Rectal smooth muscle tissue (tissue), 1 donor: ENCODE results near the gene CFAP100.

Source experiments
- H3K27ac ChIP-seq: one replicate; pipeline ENCODE4 v1.7.0; 2013; ENCODE audit warnings: low read depth, low read length, inconsistent platforms
- H3K27me3 ChIP-seq: one replicate; pipeline ENCODE4 v1.7.0; 2013; ENCODE audit warnings: low read length; ENCODE audit not compliant: control insufficient read depth, insufficient read depth
- H3K36me3 ChIP-seq: one replicate; pipeline ENCODE4 v1.7.0; 2013; ENCODE audit warnings: low read length; ENCODE audit not compliant: control insufficient read depth, insufficient read depth
- H3K4me1 ChIP-seq: one replicate; pipeline ENCODE4 v1.7.0; 2013; ENCODE audit warnings: low read length; ENCODE audit not compliant: control insufficient read depth, insufficient read depth
- H3K4me3 ChIP-seq: one replicate; pipeline ENCODE4 v1.7.0; 2013; ENCODE audit warnings: low read length
- H3K9ac ChIP-seq: one replicate; pipeline ENCODE4 v1.7.0; 2013; ENCODE audit warnings: low read length

The CFAP100 gene

GRCh38 chr3:126459763-126460127 is 65.0 kb downstream of the CFAP100 start:
- Histone ChIP-seq H3K36me3 (peaks cover 49% of the 10 kb centered on the region), H3K4me1 (no peaks in the 10 kb centered on the region), H3K4me3 (no peak overlapping the region), H3K27ac (no peak overlapping the region), H3K27me3 (no peaks in the 10 kb centered on the region), H3K9ac (no peak overlapping the region)

GRCh38 chr3:126460381-126460780 is 65.7 kb downstream of the CFAP100 start:
- H3K27me3 ChIP-seq: no peaks in the 10 kb centered on the region
- H3K4me1 ChIP-seq: no peaks in the 10 kb centered on the region
- no peak overlapping the region for H3K9ac ChIP-seq
- H3K27ac ChIP-seq: no peak overlapping the region
- H3K4me3 ChIP-seq: no peak overlapping the region
- peaks cover 54% of the 10 kb centered on the region for H3K36me3 ChIP-seq

- Histone ChIP-seq H3K27ac (no peak overlapping the region), H3K9ac (no peak overlapping the region), H3K36me3 (peaks cover 60% of the 10 kb centered on the region)
These were observed 66.9 kb downstream of the CFAP100 start for GRCh38 chr3:126461450-126462070.

GRCh38 chr3:126463521-126463920 is 68.8 kb downstream of the CFAP100 start:
- H3K4me3 ChIP-seq: no peak overlapping the region
- H3K27me3 ChIP-seq: no peaks in the 10 kb centered on the region
- peaks cover 68% of the 10 kb centered on the region for H3K36me3 ChIP-seq
- H3K4me1 ChIP-seq: no peaks in the 10 kb centered on the region
- no peak overlapping the region for H3K27ac ChIP-seq
- no peak overlapping the region for H3K9ac ChIP-seq

More at GRCh38 chr3:126461450-126462070, 66.9 kb downstream of the CFAP100 start:
- no peaks in the 10 kb centered on the region for H3K4me1 ChIP-seq
- H3K27me3 ChIP-seq: no peaks in the 10 kb centered on the region
- no peak overlapping the region for H3K4me3 ChIP-seq

- no peak overlapping the region for H3K27ac ChIP-seq
- no peaks in the 10 kb centered on the region for H3K4me1 ChIP-seq
- no peaks in the 10 kb centered on the region for H3K27me3 ChIP-seq
- H3K4me3 ChIP-seq: no peak overlapping the region
- peaks cover 68% of the 10 kb centered on the region for H3K36me3 ChIP-seq
- H3K9ac ChIP-seq: no peak overlapping the region
These were observed 69.4 kb downstream of the CFAP100 start for GRCh38 chr3:126464093-126464492.

- H3K4me3 ChIP-seq: no peak overlapping the region
- no peaks in the 10 kb centered on the region for H3K4me1 ChIP-seq
- no peaks in the 10 kb centered on the region for H3K27me3 ChIP-seq
- no peak overlapping the region for H3K9ac ChIP-seq
- H3K36me3 ChIP-seq: peaks cover 70% of the 10 kb centered on the region
- no peak overlapping the region for H3K27ac ChIP-seq
These were observed 69.8 kb downstream of the CFAP100 start for GRCh38 chr3:126464494-126464893.

- Histone ChIP-seq H3K36me3 (peaks cover 70% of the 10 kb centered on the region), H3K4me1 (no peaks in the 10 kb centered on the region), H3K9ac (no peak overlapping the region), H3K27ac (no peak overlapping the region), H3K4me3 (no peak overlapping the region), H3K27me3 (no peaks in the 10 kb centered on the region)
These were observed 70.3 kb downstream of the CFAP100 start for GRCh38 chr3:126464997-126465396.

- Histone ChIP-seq H3K27ac (no peak overlapping the region), H3K9ac (no peak overlapping the region), H3K36me3 (peaks cover 71% of the 10 kb centered on the region), H3K4me1 (no peaks in the 10 kb centered on the region), H3K4me3 (no peak overlapping the region), H3K27me3 (no peaks in the 10 kb centered on the region)
These were observed 71.3 kb downstream of the CFAP100 start for GRCh38 chr3:126465928-126466544.

- Histone ChIP-seq H3K4me1 (peaks cover under 1% of the 10 kb centered on the region), H3K36me3 (peaks cover 65% of the 10 kb centered on the region), H3K27me3 (no peaks in the 10 kb centered on the region), H3K27ac (no peak overlapping the region), H3K4me3 (no peak overlapping the region), H3K9ac (no peak overlapping the region)
These were observed 72.3 kb downstream of the CFAP100 start for GRCh38 chr3:126466886-126467610.

GRCh38 chr3:126467611-126467955 is 72.9 kb downstream of the CFAP100 start:
- H3K4me1 ChIP-seq: peaks cover 6% of the 10 kb centered on the region
- no peak overlapping the region for H3K27ac ChIP-seq
- peaks cover 62% of the 10 kb centered on the region for H3K36me3 ChIP-seq
- H3K4me3 ChIP-seq: no peak overlapping the region
- no peak overlapping the region for H3K9ac ChIP-seq
- H3K27me3 ChIP-seq: no peaks in the 10 kb centered on the region

- Histone ChIP-seq H3K4me3 (no peak overlapping the region), H3K36me3 (peaks cover 62% of the 10 kb centered on the region), H3K27me3 (no peaks in the 10 kb centered on the region), H3K4me1 (peaks cover 13% of the 10 kb centered on the region), H3K9ac (no peak overlapping the region), H3K27ac (no peak overlapping the region)
These were observed 73.6 kb downstream of the CFAP100 start for GRCh38 chr3:126468028-126468891.

GRCh38 chr3:126469479-126469878 is 74.8 kb downstream of the CFAP100 start:
- H3K27me3 ChIP-seq: no peaks in the 10 kb centered on the region
- H3K27ac ChIP-seq: no peak overlapping the region
- H3K4me1 ChIP-seq: peaks cover 22% of the 10 kb centered on the region
- H3K4me3 ChIP-seq: no peak overlapping the region
- peaks cover 58% of the 10 kb centered on the region for H3K36me3 ChIP-seq
- H3K9ac ChIP-seq: no peak overlapping the region
